Heart right ventricle (tissue), 16 donors: Measurements from ENCODE around the gene RPL39L. TPM values are rescaled to one million over a fixed set of nuclear protein-coding genes. Genes with fewer than 3 reads are reported as not detected.

ENCODE experiments used
- ATAC-seq, 8 donors: fragments of 200-7000 bp; cut with Tn5 transposase; one replicate each; pipeline ENCODE4 v1.9.1; 2020; ENCODE audit warnings: mild to moderate bottlenecking in 8 of 8, moderate library complexity in 8 of 8, moderate number of reproducible peaks in 1 of 8
- DNase-seq, 2 donors: peaks; one replicate each; pipeline ENCODE4 v3.0.0-alpha.2; 2020
- H3K27ac ChIP-seq, 10 donors: fragments of 200-600 bp; sonication (generic) in 2 of 10; one replicate each; pipeline versions ENCODE4 v1.5.0 to v1.8.0; 2020 to 2022; ENCODE audit warnings: mild to moderate bottlenecking in 3 of 10
- H3K27me3 ChIP-seq, 7 donors: fragments of 200-600 bp; one replicate each; pipeline ENCODE4 v1.8.0; 2021 to 2022; ENCODE audit warnings: mild to moderate bottlenecking in 2 of 7
- H3K36me3 ChIP-seq, 9 donors: fragments of 200-600 bp; sonication (generic) in 1 of 9; one replicate each; pipeline versions ENCODE4 v1.5.0 to v1.8.0; 2020 to 2022; ENCODE audit warnings: mild to moderate bottlenecking in 2 of 9
- H3K4me1 ChIP-seq, 9 donors: fragments of 200-600 bp; sonication (generic) in 1 of 9; one replicate each; pipeline versions ENCODE4 v1.5.0 to v1.8.0; 2020 to 2022; ENCODE audit warnings: mild to moderate bottlenecking in 4 of 9
- H3K4me3 ChIP-seq, 10 donors: fragments of 200-600 bp; sonication (generic) in 2 of 10; one replicate each; pipeline versions ENCODE4 v1.5.0 to v1.8.0; 2020 to 2022; ENCODE audit warnings: mild to moderate bottlenecking in 7 of 10, moderate library complexity in 2 of 10
- H3K9me3 ChIP-seq, 11 donors: fragments of 200-600 bp in 10 of 11; sonication (generic) in 2 of 11; one replicate each; pipeline versions ENCODE4 v1.5.0 to v1.8.0; 2013 to 2022; ENCODE audit warnings: mild to moderate bottlenecking in 2 of 11, control low read depth in 1 of 11, moderate library complexity in 1 of 11
- CTCF ChIP-seq, 9 donors: fragments of 200-600 bp; sonication (generic) in 2 of 9; IDR thresholded peaks; one replicate each; pipeline versions ENCODE4 v1.5.0 to v1.8.0; 2021 to 2022; ENCODE audit warnings: antibody characterized with exemption in 9 of 9, mild to moderate bottlenecking in 5 of 9, moderate library complexity in 1 of 9
- WGBS, 2 donors: extraction: QIAGEN DNeasy Blood & Tissue Kit; methylation state at CpG; one replicate each; pipeline ENCODE4 v1.1.7; 2013; ENCODE audit warnings: inconsistent platforms in 1 of 2; 5-methylcytosine and 5-hydroxymethylcytosine counted together
- intact Hi-C, 10 donors: fragments of 100-400 bp; cut with DNase I; formaldehyde crosslinking; loops; one replicate each; pipeline versions ENCODE4 v1.11.1 to v1.14.2; 2022
- polyA plus RNA-seq, 2 donors: library from polyadenylated mRNA; stranded (reverse); fragments of 200-250 nt; gene quantifications; one replicate each; pipeline ENCODE4 v1.2.3, GENCODE V29; 2013
- total RNA-seq, 10 donors: library from RNA; stranded (reverse); fragmentation: NEBNext Ultra II Directional in 3 of 10; extraction: Animal tissue kit (Norgen Biotek cat#: 25700) in 3 of 10; gene quantifications; one replicate each; pipeline versions ENCODE4 v1.2.1 to v1.2.4, GENCODE V29; 2021 to 2023
- donor health status: Arrhythmogenic right ventricular cardiomyopathy.
- donor health status: ischemic (EF 13 %, LVEDD 7.1; RV severe dilation, severe dysfunction).
- donor health status: healthy with polysubstance abuse.
- donor health status: DM: no; HTN: yes; CAD: no.
- donor health status: DM: no; HTN: no; CAD: no.
- donor health status: ischemic (EF 25% LVEDD 6.9; RV normal size, moderate dysfunction).
- donor health status: ischemic (EF 25% LVEDD 5.7; RV mildly dilated, moderate dysfunction).
- donor health status: healthy.
- donor health status: DM: yes; HTN: yes; CAD: no.
- donor health status: Ischemic cardiomyopathy.
- donor health status: ischemic (EF 35%, LVEDD 5.7; RV mildly dilated, moderate dysfunction).
- donor health status: nonischemic (EF 11% LVEDD 7.7; RV severe dilation, severe dysfunction).
- donor health status: DM: yes; HTN: yes; CAD: no.
- donor health status: PGD.
- donor health status: ischemic (EF 29% LVEDD 5.4; RV normal size, mild dysfunction).
- donor health status: nonischemic (EF 23%, LVEDD 6.1; RV moderate dilation, normal function).

RPL39L gene
- total and polyA plus RNA-seq, 12 donors, result 0.44 to 17.8 (median 5.6) TPM

- ATAC-seq (no peak), DNase-seq (no peak)
- Histone ChIP-seq H3K27me3 (no peaks in the 10 kb centered on the region), H3K36me3 (no peaks in the 10 kb centered on the region), H3K27ac (no peak overlapping the region), H3K4me1 (no peaks in the 10 kb centered on the region), H3K9me3 (peaks cover 0 to 47% (median 3%) of the 10 kb centered on the region in 11 donors), H3K4me3 (no peak overlapping the region)
- no peak for TF ChIP-seq CTCF (IDR thresholded peaks at IDR 0.05)
- WGBS, 2 donors, result 73 to 95% methylated on average over 1 of the region's 1 CpG
- intact Hi-C loops, result no loop called here
Measured at GRCh38 chr3:187093320-187093719, 46.0 kb downstream of the RPL39L start.

GRCh38 chr3:187088701-187089100 is 50.6 kb downstream of the RPL39L start:
- ATAC-seq (no peak), DNase-seq (no peak)
- Histone ChIP-seq H3K27me3 (no peaks in the 10 kb centered on the region), H3K9me3 (peaks cover 0 to 56% (median 19%) of the 10 kb centered on the region in 11 donors), H3K4me3 (no peak overlapping the region), H3K36me3 (no peaks in the 10 kb centered on the region), H3K4me1 (peaks cover 0 to 18% (median 5%) of the 10 kb centered on the region in 9 donors), H3K27ac (no peak overlapping the region)
- intact Hi-C loops, result no loop called here
- no peak for TF ChIP-seq CTCF (IDR thresholded peaks at IDR 0.05)
- WGBS, 2 donors, result 67 to 81% methylated on average over 1 of the region's 1 CpG

- H3K27me3 ChIP-seq, result no peaks in the 10 kb centered on the region
- no peak overlapping the region for H3K4me3 ChIP-seq
- H3K4me1 ChIP-seq, result peaks cover 0 to 20% (median 5%) of the 10 kb centered on the region in 9 donors
- no peak overlapping the region for H3K27ac ChIP-seq
- ATAC-seq, result no peak
- H3K9me3 ChIP-seq, result peaks cover 0 to 45% (median 19%) of the 10 kb centered on the region in 11 donors
- no peaks in the 10 kb centered on the region for H3K36me3 ChIP-seq
- intact Hi-C loops, result no loop called here
- TF ChIP-seq CTCF (IDR thresholded peaks at IDR 0.05), result no peak
- no peak for DNase-seq
- WGBS, 2 donors, result 98 to 99% methylated on average over 3 of the region's 3 CpGs
Measured at GRCh38 chr3:187086831-187087230, 52.5 kb downstream of the RPL39L start.

- ATAC-seq, result no peak
Measured at GRCh38 chr3:187085933-187086332, 53.4 kb downstream of the RPL39L start.

More at GRCh38 chr3:187085933-187086332, 53.4 kb downstream of the RPL39L start:
- TF ChIP-seq CTCF (IDR thresholded peaks at IDR 0.05), result no peak
- Histone ChIP-seq H3K4me1 (peaks cover 0 to 20% (median 5%) of the 10 kb centered on the region in 9 donors), H3K36me3 (no peaks in the 10 kb centered on the region), H3K9me3 (peaks cover 0 to 45% (median 19%) of the 10 kb centered on the region in 11 donors), H3K4me3 (no peak overlapping the region), H3K27ac (no peak overlapping the region), H3K27me3 (no peaks in the 10 kb centered on the region)
- DNase-seq, result no peak
- intact Hi-C loops, result no loop called here
- 94 to 97% methylated on average over 1 of the region's 1 CpG for WGBS, 2 donors
